ENCODE results near the gene DSE.

Gene DSE

DNA sequence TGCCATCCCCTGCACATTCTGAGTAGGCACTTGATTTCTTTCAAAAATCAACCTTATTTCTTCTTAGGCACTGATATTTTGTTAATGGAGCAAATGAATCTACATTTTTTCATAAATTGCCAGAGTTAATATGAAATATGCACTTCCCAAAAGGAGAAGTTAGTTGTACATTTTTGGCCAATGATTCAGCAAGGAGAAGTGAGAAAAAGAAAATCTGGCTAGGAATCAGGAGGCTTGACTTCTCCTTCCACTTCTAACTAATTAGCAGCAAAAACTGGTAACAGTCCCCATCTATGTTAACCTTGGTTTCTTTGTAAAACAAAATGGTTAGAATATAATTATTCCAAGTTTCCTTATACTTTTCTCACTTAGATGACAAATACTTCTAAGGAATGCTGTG lies 7.0 kb upstream of the DSE start:
- DNase-seq = no peak

DNA sequence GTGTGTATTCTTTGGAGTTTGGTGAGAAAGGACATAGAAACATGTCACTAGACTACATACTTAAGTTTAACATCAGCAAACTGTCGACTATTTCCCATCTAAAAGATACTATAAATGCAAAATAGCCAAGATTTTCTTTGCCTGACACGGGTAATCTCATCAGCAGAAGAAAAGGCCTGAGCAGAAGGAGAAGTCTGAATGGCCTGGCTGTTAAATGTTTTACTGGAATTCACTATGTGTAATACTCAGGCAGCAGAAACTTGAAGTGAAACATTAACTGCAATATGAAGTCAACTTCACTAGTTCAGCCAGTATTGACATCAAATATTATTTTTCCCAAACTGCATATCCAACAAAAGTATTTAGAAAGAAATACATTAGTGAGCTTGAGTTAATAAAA lies 6.4 kb upstream of the DSE start:
- DNase-seq = no peak

DNA sequence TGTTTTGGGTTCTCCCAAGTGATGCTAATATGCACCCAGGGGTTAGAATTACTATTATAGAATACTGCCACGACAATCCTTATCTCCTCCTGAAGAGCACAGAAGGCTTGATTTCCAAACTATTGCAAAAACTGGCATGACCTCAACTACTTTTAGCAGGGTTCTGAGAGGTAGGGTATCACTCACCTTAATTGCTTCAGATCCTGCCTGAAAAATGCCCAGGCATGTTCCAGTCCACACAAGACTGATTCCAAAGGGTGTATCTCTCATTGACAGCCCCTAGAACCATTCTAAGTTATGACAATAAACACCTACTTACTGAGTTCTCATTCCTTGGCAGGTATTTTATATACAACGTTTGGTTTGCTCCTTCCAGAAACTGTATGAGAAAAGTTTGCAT lies 5.0 kb upstream of the DSE start:
- no peak for DNase-seq

DNA sequence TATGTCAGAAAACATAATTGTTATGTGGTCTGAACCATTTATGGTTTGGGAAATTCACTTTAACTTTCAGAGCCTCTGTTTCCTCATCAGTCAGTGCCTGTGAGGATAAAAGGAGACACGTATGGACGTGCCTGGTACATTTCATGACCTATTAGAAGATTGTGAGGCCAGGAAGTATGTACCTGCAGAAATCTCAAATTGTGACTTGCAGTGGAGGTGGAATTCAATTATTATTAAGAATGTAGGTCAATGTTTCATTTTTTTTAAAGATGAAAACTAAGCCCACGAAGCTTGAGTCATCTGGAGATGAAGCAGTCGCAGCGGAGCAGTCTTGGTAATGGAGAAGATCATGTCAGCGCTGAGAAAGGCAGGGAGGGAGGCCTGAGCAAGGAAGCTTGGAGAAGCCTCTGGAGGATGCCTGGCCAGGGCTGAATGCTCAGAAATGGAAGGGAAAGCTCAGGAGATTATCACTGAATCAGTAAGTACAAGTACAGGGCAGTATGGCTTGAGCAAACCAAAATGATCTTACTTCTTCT lies 3.9 kb upstream of the DSE start:
- no peak for DNase-seq

DNA sequence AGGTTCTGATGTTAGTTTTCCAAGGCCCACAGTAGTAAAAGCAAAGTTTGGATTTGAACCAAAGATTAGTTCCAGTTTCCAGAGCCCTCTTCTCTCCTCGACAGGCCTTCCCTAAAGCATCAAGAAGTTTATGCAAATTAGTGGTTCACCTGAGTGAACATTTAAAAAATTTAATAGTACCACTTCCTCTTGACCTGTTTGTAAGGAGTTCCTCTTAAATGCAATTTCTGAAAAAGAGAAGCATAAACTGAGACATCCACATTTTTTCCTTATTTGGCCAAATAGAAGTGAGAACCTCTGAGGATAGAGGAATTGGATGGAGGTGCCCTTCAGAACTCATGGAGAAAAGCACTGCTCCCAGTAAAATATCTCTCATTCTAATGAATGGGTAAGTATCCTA lies 1.2 kb upstream of the DSE start:
- no peak for DNase-seq

DNA sequence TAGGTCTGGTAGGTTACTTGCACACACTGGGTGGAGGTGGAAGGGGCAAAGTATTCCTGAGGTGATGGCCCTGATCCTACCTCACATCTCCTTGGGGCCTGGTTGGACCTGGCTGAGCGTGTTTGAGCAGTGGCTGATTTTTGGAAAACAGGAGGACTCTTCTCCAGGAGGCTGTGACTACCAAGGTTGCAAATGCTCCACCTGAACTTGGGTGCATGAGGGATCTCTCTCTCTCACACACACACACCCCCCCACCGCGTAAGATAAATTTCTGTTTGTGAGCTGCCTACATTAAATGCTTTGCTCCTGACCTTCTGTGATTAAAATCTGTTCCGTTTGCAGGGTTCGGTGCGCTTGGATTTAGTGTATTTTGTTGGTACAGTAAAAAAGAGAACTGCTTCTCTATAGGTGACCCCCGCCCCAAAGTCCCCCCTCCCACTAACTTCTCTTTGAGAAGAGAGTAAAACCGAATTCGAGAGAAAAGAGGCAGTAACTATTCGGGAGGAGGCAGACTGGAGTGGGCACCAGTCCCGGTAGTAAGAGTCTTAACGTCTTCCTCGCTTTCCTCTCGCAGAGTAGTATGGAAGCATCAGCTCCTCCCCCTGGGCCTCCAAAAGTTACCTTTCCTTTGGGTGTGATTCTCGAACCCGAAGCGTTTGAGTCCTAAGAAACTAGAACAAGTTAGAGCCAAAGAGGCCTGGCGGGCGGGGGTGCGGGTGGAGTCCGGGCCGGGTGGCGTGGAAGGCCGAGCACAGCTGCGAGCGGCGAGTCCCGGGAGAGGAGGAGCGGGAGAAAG lies 585 bp upstream of the DSE start:
- DNase-seq = no peak

DNA sequence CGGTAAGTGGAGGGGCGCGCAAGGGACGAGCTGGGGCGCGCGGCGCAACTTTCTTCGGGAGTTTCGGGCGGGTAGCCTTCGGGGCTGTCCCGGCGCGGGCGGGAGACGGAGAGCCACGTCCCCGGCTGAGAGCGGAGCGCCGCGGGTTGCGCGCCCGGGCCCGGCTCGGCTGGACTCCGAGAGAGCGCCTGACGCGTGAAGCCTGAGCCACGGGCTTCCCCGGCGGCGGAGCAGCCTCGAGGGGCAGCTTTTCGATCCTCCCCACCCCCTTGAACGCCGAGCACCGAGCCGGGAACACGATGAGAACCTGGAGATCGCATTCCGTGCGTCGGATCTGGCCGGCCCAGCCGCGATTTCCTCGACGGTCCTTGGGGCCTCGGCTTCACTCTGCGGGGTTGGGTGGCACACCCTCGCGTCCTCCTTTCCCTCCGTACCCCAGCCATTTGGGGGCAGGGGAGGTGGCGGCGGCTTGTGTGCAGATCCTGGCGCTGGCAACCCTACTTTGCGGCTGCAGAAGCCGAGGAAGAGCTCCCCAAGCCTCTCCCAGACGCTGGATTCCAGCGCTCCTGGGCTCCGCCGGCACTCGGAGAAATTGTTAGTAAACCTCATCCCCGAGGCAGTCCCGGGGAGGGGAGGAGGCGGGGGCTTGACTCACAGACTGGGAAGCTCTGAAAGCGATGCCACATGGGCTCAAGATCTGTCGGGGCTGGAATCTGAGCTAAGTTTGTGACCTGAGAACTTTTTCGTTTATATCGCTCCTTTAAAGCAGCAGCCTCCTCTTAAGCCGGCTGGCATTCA lies 572 bp downstream of the DSE start:
- DNase-seq = no peak

DNA sequence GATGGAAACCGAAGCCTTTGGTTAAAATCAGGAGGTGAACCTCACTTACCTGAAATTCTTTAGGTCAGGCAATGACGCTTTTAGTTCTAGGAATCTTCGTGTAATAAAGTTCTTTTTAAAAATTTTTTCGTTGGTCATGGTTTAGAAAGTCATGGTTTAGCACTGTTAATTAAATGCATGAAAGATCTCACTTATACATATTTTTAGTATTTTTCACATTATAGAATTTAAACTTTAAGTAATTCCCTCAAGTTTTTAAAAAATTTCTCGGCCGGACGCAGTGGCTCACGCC lies 1.1 kb downstream of the DSE start:
- DNase-seq = no peak

DNA sequence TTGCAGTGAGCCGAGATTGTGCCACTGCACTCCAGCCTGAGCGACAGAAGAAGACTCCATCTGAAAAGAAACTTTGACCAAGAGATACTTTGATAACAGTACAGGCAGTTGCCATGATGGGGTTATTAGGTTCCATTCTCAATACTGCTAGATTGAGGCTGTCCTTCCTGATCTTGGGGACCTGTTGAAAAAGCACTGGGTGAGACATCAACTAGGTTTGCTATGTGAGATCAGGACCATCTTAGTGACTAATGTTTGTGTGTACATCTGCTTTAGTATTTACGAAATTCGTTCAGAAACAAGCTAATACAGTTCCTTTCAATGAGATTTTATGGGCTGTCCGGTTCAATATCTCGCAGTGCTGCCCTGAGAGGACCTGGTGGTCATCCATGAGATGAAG lies 2.6 kb downstream of the DSE start:
- DNase-seq = no peak

DNA sequence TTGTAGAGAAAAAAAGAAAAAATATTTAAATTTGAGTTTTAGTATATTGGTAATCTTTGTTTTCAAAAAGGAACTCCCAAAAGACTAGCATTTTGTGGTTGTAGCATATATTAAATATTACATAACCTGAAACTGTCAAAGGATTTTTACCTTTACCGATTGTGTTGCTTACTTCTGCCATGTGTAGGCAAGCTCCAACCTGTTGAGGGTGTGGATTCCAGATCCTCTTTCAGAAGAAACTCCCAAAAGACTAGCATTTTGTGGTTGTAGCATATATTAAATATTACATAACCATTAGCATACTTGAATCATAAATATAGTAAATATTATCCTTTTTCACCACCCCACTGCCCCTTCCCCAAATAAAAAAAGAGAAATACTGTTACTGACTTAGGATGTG lies 3.2 kb downstream of the DSE start:
- no peak for DNase-seq

DNA sequence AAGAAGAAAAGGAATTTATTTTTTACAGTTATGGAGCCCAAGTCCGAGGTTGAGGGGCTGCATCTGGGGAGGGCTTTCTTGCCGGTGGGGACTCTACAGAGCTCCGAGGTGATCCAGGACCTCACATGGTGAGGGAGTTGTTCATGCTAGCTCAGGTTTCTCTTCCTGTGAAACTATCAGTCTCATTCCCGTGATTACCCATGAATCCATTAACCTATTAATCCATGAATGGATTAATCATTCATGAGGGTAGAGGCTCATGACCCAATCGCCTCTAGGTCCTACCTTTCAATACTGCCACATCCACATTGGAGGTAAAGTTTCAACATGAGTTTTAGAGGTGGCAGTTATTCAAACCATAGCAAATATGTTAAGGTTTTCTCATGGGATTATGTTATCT lies 3.8 kb downstream of the DSE start:
- DNase-seq = no peak

DNA sequence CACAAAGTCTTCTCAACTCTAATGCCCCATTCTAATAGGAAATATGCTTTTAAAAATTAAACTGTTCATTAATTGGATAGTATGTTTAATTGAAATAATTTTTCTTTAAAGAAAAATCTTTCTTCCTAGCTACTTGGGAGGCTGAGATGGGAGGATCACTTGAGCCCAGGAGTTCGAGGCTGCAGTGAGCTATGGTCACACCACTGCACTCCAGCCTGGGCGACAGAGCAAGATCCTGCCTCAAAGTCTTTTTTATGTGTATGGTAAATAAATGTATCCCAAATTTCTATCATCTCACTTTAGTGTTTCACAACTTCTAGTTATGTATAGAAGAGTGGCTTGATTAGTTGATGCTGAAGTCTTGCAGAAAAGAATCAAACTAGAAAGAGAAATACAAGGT lies 4.5 kb downstream of the DSE start:
- DNase-seq = no peak

DNA sequence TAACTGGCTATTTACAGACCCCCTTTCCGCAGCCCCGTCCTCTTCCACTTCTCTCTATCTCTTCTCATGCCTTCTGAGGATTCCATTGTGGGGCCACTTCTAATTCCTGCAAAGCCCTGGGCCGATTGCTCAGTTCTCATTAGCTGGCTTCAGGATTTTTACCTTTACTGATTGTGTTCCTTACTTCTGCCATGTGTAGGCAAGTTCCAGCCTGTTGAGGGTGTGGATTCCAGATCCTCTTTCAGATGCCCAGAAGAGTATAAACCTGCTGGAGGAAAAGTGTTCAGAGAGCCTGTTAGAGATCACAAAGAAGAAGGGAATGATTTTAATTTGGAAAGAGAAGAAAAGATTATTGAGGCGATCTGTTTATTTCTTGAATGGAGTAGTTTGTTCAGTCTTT lies 5.4 kb downstream of the DSE start:
- no peak for DNase-seq

DNA sequence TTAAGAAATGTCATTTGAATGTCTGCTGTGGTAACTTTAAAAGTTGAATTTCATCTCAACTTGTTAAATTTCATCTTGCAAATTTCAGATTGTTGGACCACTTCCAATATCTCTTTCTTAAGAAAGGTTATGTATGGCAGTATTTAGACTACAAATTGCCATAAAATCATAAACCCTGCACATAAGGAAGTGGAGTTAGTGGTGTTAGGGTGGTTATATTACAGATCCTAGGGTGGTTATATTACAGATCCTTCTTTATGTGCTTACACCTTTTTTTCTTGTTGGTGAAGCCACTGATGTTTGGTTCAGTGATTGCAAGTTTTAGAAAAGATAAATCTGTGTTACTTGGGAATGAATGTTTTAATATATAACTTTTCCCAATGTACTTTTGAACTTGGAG lies 9.0 kb downstream of the DSE start:
- no peak for DNase-seq

DNA sequence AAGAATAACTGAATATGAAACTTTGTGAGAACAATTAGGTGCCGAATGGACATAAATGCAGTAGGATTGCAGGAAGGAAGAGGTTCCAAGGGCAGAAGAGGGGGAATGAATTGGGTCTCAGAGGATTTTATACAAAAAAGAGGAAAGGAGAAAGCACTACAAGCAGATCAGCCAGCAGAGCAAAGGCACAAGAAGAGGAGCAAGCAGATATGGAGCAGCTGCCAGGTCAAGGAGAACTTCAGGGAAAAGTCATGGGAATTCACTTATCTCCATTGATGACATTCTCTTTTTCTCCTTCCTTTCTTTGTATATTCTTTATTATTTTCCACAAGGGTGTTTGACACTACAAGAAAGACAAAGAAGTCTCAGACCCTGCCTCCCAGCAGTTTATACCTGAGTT lies 9.6 kb downstream of the DSE start:
- DNase-seq = no peak

DNA sequence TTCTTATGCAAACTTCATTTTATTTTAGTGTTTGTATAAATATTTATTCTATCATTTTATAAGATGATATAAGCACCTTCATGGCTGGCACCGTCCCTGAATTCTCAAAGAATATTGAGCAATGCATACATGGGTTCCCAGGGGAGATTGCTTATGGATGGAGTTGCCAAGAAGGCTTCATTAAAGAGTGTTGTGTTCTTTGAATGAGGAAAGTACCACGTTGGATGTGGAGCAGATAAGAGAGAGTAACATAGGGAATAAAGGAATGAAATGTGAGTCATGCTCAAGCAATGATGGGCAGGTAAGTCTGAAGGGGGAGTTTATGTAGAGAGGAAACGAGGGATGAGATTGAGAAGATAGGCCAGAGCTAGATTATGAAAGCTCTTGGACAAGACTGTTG lies 10.3 kb downstream of the DSE start:
- DNase-seq = no peak

DNA sequence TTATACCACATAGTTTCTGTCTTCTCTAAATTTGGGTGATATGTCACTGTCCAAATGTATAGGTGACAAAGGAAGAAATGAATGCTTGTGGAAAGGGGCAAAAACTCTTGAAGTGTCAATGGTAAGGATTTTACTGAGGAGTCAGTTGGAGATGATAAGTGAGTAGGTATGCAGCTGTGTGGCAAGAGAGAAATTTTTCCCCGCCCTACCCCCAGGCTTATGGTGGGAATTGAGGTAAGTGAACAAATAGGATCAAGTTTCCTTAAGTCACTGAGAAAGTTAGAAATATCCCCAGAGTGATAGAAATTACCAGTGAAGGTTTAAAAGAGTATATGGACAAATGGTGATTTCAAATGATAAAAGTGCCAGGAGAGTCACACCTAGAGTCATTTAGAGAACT lies 11.8 kb downstream of the DSE start:
- DNase-seq = no peak

DNA sequence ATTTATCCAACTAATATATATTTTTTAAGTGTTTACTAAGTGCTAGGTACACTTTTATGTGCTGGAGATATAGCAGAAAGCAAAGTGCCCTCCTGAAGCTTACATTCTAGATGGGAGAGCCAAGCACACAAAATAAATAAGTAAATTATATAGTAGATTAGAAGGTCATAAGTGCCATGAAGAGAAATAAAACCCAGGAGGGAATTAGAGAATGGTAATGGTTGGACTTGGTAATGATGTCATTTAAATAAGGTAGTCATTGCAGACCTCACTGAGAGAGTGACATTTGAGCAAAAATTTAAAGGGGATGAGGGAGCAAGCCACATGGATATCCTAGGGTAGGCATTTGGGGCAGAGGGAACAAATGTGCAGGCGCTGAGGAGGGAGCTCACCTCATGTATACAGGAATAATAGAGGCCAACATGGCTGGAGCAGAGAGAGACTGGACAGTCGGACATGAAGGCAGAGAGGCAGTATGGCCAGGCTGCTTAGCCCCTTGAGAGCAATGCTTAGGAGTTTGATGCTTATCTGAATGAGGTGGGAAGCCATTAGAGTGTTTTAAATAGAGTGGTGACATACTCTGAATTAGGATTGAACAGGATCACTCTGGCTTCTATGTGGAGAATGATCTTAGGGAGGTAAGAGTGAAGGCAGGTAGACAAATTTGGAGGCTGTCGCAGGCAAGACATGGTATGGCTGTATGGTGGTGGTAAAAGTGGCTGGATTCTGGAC lies 14.1 kb downstream of the DSE start:
- DNase-seq = no peak

DNA sequence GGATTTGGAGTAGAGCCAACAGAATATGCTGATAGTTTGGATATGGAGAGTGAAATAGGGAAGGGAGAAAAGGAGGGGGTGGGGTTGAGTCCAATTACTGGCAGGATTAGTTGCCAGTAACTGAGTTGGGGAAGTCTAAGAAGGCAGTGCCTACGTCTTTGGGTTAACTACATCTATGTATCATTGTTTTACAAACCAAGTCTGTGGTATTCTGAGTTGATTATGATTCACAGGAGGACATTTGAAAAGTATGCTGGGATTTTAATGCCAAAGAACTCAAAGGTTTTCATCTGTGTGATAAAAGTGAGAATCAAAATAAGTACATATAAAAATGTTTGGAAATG lies 14.7 kb downstream of the DSE start:
- DNase-seq = no peak

DNA sequence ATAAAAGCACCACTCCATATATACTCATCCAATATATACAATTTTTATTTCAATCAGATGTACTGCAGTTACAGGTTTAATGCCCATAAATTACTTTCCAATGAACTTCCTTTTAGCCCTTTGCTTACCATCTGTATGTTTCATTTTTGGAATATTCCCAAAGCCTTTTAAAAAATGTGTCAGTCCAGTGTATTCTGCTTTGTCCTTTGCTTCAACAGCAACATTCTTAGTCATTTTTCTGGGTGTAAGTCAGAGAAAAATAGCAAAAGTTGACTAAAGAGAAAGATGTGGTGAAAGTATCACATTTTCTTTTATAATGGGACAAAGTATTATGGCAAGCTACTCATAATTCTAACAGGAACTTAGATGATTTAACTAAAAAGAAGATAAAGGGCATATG lies 15.2 kb downstream of the DSE start:
- no peak for DNase-seq

DNA sequence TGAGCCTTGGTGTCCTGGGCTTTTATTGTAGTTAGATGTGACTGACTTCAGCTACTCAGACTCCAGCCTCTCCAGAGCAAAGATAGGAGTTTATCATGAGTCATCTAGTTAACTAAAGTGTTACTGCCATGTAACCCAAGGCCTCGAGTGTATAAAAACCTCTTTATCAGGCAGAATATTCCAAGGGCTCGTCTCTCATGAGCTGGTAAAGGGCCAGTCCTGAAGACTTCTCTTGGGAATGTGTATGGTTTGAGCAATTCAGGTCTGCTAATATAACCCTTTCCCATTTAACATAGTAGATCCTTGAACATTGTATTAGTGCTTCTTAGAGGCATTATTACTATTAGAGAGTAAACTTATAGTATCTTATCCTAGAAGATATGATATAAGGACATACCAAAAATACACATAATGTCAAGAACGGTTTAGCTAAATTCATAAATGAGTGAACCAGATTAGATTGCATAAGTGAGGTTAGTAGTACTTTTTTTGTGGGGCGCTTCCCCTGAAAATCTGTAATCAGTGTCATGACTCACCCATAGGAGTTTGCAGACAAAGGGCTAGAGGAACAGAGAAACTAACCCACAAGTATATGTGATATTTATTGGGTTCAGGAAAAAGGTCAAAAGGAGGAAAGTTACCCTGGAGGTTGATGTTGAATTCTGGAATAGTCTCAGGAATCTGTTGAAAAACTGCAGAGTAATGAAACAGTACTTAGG lies 16.0 kb downstream of the DSE start:
- no peak for DNase-seq

DNA sequence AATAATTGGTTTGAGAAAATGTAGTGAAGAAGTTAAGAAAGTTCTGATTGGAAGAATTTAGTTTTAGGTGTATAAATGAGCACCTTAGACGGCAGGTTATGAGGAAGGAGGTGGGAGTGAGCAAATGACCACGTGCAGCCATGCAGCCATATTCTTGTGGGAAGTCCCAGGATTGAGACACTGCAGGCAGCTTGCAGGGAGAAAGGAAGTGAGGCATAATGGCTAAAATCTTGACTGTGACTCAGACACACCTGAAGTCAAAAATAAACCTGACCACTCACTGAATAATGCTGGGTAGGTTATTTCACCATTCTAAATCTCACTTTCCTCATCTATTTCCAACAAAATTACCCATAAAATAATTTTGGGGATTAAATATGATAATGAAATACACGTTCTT lies 16.6 kb downstream of the DSE start:
- no peak for DNase-seq

DNA sequence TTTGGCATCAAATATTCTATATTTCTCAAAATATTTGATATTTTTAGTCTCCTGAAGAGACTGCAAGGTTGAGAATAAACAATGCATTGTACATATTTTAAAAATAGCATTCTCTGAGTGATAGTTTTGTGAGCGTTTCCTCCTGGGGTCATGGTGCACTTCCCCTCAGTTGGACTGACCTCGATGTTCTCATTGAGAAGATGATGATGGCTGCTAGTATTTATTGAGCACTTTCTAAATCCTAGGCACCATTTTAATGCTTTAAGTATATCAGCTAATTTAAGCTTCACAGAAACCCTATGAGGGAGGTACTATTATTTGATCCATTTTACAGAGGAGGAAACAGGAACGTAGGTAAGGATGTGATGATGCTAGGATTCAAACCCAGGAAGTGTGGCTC lies 18.2 kb downstream of the DSE start:
- DNase-seq = no peak
